HepG2 (cell line): ENCODE measurements around the gene NCOA7. TPM values are rescaled to one million over a fixed set of nuclear protein-coding genes. Genes with fewer than 3 reads are reported as not detected.
A peak's percentile ranks its signal among the peaks of the same experiment; 100 is the strongest.

Source experiments
- AGO2 ChIP-seq: fragments of 200-400 bp; formaldehyde crosslinking; optimal IDR thresholded peaks from 2 replicates; pipeline ENCODE3; 2017; ENCODE audit warnings: mild to moderate bottlenecking, low read depth, low read length, moderate library complexity
- DNMT1 ChIP-seq: sonication (generic); formaldehyde crosslinking; IDR thresholded peaks from 2 replicates; pipeline ENCODE4 v1.5.1; 2020; ENCODE audit warnings: mild to moderate bottlenecking, missing genetic modification reagents
- HDAC1 ChIP-seq: sonication (generic); formaldehyde crosslinking; IDR thresholded peaks from 2 replicates; pipeline ENCODE4 v1.5.1; 2020; ENCODE audit warnings: mild to moderate bottlenecking, missing genetic modification reagents
- JUNB ChIP-seq: sonication (generic); formaldehyde crosslinking; IDR thresholded peaks from 2 replicates; pipeline ENCODE4 v1.8.0; 2022; ENCODE audit warnings: missing genetic modification reagents, mild to moderate bottlenecking, borderline replicate concordance
- KLF13 ChIP-seq: sonication (generic); formaldehyde crosslinking; IDR thresholded peaks from 2 replicates; pipeline ENCODE4 v1.4.0; 2020; ENCODE audit warnings: mild to moderate bottlenecking, missing genetic modification reagents
- MED1 ChIP-seq: sonication (generic); formaldehyde crosslinking; IDR thresholded peaks from 2 replicates; pipeline ENCODE4 v1.4.0; 2020; ENCODE audit warnings: missing genetic modification reagents
- PRMT3 ChIP-seq: sonication (generic); formaldehyde crosslinking; IDR thresholded peaks from 2 replicates; pipeline ENCODE4 v1.8.1; 2022; ENCODE audit warnings: low read depth, mild to moderate bottlenecking, moderate library complexity, missing genetic modification reagents, borderline replicate concordance
- RFXAP ChIP-seq: sonication (generic); formaldehyde crosslinking; IDR thresholded peaks from 2 replicates; pipeline ENCODE4 v1.4.0; 2020; ENCODE audit warnings: missing genetic modification reagents, borderline replicate concordance
- SP140L ChIP-seq: sonication (generic); formaldehyde crosslinking; IDR thresholded peaks from 2 replicates; pipeline ENCODE4 v1.4.0; 2020; ENCODE audit warnings: missing genetic modification reagents, borderline replicate concordance
- XBP1 ChIP-seq: sonication (generic); formaldehyde crosslinking; IDR thresholded peaks from 2 replicates; pipeline ENCODE4 v1.5.0; 2020; ENCODE audit warnings: missing genetic modification reagents
- ZNF577 ChIP-seq: sonication (generic); formaldehyde crosslinking; IDR thresholded peaks from 2 replicates; pipeline ENCODE4 v1.4.0; 2020; ENCODE audit warnings: mild to moderate bottlenecking, low read depth, missing genetic modification reagents, borderline replicate concordance
- ZNF614 ChIP-seq: IDR thresholded peaks from 2 replicates; pipeline ENCODE4 v1.6.1; 2018; ENCODE audit warnings: missing biosample characterization, missing genetic modification reagents, inconsistent platforms, borderline replicate concordance
- ZSCAN29 ChIP-seq: sonication (generic); formaldehyde crosslinking; conservative IDR thresholded peaks from 2 replicates; pipeline ENCODE4 v1.4.0; 2020; ENCODE audit warnings: mild to moderate bottlenecking, missing genetic modification reagents
- polyA plus RNA-seq, 8 experiments: library from polyadenylated mRNA; depleted of rRNA in 3 of 8; stranded (reverse) in 7 of 8; unstranded in 1 of 8; fragments of >200 nt; fragmentation: Illumina TruSeq in 4 of 8; extraction: Trizol in 4 of 8; gene quantifications; 2 replicates each; pipeline versions ENCODE4 v1.2.1 to v1.2.3, GENCODE V29; 2011 to 2016; ENCODE audit warnings: low read depth in 4 of 8, missing spikeins in 1 of 8, mixed read lengths in 1 of 8; ENCODE audit not compliant: insufficient read depth in 1 of 8
- total RNA-seq, 5 experiments: library from RNA; depleted of rRNA; stranded (reverse); fragments of >200 nt; fragmentation: Illumina TruSeq; extraction: Trizol; gene quantifications; 2 replicates each; pipeline ENCODE4 v1.2.3, GENCODE V29; 2016; ENCODE audit warnings: low read depth in 1 of 5
- TF ChIP-seq, protein P1 (sequence below): sonication (generic); formaldehyde crosslinking; IDR thresholded peaks from 2 replicates; pipeline ENCODE4 v1.4.0; 2020; ENCODE audit warnings: mild to moderate bottlenecking, missing genetic modification reagents
- TF ChIP-seq, protein P2 (sequence below): sonication (generic); formaldehyde crosslinking; IDR thresholded peaks from 2 replicates; pipeline ENCODE4 v1.8.1; 2022; ENCODE audit warnings: low read depth, mild to moderate bottlenecking, missing genetic modification reagents
- TF ChIP-seq, protein P3 (sequence below): conservative IDR thresholded peaks from 2 replicates; pipeline ENCODE4 v1.6.1; 2018; ENCODE audit warnings: missing genetic modification reagents
- TF ChIP-seq, protein P4 (sequence below): sonication (generic); formaldehyde crosslinking; IDR thresholded peaks from 2 replicates; pipeline ENCODE4 v1.4.0; 2020; ENCODE audit warnings: missing genetic modification reagents, borderline replicate concordance
- TF ChIP-seq, protein P5 (sequence below): IDR thresholded peaks from 2 replicates; pipeline ENCODE4 v1.6.1; 2018; ENCODE audit warnings: missing genetic modification reagents

The NCOA7 gene
- total and polyA plus RNA-seq, 2 of the 13 experiments (the other 11 are each of a cell fraction or from before 2014, with no cell fraction given): 13.6 to 20.8 TPM

DNA sequence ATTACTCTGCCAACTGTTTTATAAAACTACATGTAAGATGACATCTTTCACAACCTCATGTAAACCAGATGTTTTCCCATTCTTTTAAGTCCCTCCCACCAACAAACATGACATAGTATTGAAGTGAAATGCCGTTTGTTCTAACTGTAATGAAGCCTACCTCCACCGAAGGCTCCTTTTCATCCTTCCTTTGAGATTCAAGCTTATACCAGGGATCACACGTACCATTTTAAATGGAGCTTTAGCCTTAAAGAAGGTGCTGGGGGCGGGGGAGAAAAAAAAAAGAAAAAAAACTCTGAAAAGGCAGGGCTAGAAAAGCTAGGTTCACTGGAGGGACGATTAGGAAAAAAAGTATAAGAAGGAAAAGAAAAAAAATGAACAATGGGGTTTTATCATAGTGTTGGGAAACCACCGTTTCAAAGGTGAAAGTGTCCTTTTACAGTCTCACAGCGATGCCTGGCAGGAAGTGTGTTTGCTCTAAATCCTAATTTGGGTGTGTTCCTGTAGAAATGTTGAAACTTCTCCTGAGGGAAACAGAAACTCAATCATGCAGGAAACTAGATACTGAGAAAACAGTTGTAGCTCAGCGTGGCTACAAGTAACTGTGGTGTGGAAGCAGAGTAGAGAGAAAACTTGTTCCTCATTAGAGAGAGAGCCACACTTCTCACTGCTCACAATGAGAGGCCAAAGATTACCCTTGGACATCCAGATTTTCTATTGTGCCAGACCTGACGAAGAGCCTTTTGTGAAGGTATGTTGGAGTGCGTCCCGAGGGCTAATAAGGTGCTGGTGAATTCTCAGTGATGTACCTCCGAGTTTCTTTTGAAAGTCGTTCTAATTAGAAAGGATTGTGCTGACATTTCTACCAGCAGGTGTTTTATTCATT lies 128.2 kb downstream of the NCOA7 start (continued):
- TF ChIP-seq, protein P1, sequence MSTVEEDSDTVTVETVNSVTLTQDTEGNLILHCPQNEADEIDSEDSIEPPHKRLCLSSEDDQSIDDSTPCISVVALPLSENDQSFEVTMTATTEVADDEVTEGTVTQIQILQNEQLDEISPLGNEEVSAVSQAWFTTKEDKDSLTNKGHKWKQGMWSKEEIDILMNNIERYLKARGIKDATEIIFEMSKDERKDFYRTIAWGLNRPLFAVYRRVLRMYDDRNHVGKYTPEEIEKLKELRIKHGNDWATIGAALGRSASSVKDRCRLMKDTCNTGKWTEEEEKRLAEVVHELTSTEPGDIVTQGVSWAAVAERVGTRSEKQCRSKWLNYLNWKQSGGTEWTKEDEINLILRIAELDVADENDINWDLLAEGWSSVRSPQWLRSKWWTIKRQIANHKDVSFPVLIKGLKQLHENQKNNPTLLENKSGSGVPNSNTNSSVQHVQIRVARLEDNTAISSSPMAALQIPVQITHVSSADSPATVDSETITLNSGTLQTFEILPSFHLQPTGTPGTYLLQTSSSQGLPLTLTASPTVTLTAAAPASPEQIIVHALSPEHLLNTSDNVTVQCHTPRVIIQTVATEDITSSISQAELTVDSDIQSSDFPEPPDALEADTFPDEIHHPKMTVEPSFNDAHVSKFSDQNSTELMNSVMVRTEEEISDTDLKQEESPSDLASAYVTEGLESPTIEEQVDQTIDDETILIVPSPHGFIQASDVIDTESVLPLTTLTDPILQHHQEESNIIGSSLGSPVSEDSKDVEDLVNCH (CRISPR knock-in tag): no peak
- TF ChIP-seq, protein P2, sequence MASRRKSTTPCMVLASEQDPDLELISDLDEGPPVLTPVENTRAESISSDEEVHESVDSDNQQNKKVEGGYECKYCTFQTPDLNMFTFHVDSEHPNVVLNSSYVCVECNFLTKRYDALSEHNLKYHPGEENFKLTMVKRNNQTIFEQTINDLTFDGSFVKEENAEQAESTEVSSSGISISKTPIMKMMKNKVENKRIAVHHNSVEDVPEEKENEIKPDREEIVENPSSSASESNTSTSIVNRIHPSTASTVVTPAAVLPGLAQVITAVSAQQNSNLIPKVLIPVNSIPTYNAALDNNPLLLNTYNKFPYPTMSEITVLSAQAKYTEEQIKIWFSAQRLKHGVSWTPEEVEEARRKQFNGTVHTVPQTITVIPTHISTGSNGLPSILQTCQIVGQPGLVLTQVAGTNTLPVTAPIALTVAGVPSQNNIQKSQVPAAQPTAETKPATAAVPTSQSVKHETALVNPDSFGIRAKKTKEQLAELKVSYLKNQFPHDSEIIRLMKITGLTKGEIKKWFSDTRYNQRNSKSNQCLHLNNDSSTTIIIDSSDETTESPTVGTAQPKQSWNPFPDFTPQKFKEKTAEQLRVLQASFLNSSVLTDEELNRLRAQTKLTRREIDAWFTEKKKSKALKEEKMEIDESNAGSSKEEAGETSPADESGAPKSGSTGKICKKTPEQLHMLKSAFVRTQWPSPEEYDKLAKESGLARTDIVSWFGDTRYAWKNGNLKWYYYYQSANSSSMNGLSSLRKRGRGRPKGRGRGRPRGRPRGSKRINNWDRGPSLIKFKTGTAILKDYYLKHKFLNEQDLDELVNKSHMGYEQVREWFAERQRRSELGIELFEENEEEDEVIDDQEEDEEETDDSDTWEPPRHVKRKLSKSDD: no peak
- no peak for TF ChIP-seq AGO2
- TF ChIP-seq HDAC1 (CRISPR knock-in tag): peak; percentile 67; the same call in 1 of the 2 replicates
- 0 out of 2 replicates have a peak, but pooled peaks have one; percentile 58 for TF ChIP-seq PRMT3 (CRISPR knock-in tag)
- TF ChIP-seq XBP1 (CRISPR knock-in tag): no peak
- TF ChIP-seq SP140L (CRISPR knock-in tag): 0 out of 2 replicates have a peak, but pooled peaks have one; percentile 68
- TF ChIP-seq ZNF577 (CRISPR knock-in tag): no peak
- TF ChIP-seq KLF13: no peak
- TF ChIP-seq ZSCAN29 (CRISPR knock-in tag): no peak; the same call in 1 of the 2 replicates
- TF ChIP-seq, protein P3, sequence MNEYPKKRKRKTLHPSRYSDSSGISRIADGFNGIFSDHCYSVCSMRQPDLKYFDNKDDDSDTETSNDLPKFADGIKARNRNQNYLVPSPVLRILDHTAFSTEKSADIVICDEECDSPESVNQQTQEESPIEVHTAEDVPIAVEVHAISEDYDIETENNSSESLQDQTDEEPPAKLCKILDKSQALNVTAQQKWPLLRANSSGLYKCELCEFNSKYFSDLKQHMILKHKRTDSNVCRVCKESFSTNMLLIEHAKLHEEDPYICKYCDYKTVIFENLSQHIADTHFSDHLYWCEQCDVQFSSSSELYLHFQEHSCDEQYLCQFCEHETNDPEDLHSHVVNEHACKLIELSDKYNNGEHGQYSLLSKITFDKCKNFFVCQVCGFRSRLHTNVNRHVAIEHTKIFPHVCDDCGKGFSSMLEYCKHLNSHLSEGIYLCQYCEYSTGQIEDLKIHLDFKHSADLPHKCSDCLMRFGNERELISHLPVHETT (CRISPR knock-in tag): no peak
- no peak for TF ChIP-seq RFXAP
- TF ChIP-seq, protein P4, sequence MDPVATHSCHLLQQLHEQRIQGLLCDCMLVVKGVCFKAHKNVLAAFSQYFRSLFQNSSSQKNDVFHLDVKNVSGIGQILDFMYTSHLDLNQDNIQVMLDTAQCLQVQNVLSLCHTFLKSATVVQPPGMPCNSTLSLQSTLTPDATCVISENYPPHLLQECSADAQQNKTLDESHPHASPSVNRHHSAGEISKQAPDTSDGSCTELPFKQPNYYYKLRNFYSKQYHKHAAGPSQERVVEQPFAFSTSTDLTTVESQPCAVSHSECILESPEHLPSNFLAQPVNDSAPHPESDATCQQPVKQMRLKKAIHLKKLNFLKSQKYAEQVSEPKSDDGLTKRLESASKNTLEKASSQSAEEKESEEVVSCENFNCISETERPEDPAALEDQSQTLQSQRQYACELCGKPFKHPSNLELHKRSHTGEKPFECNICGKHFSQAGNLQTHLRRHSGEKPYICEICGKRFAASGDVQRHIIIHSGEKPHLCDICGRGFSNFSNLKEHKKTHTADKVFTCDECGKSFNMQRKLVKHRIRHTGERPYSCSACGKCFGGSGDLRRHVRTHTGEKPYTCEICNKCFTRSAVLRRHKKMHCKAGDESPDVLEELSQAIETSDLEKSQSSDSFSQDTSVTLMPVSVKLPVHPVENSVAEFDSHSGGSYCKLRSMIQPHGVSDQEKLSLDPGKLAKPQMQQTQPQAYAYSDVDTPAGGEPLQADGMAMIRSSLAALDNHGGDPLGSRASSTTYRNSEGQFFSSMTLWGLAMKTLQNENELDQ (CRISPR knock-in tag): no peak
- TF ChIP-seq MED1: peak; percentile 69
- no peak for TF ChIP-seq DNMT1 (CRISPR knock-in tag)
- TF ChIP-seq JUNB (CRISPR knock-in tag): no peak; the same call in 1 of the 2 replicates
- TF ChIP-seq, protein P5, sequence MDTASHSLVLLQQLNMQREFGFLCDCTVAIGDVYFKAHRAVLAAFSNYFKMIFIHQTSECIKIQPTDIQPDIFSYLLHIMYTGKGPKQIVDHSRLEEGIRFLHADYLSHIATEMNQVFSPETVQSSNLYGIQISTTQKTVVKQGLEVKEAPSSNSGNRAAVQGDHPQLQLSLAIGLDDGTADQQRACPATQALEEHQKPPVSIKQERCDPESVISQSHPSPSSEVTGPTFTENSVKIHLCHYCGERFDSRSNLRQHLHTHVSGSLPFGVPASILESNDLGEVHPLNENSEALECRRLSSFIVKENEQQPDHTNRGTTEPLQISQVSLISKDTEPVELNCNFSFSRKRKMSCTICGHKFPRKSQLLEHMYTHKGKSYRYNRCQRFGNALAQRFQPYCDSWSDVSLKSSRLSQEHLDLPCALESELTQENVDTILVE (CRISPR knock-in tag): peak; percentile 65; the same call in 1 of the 2 replicates
- peak; percentile 85 for TF ChIP-seq ZNF614 (CRISPR knock-in tag)
